SH-SY5Y (cell line): ENCODE data around the gene SNPH.

Source experiments
- GATA2 ChIP-seq: IDR thresholded peaks from 2 replicates; pipeline ENCODE4 v1.6.1; 2011; ENCODE audit warnings: mild to moderate bottlenecking, low read depth, low read length
- GATA3 ChIP-seq: IDR thresholded peaks from 2 replicates; pipeline ENCODE4 v1.6.1; 2011; ENCODE audit warnings: low read depth, mild to moderate bottlenecking, low read length, moderate library complexity

Gene SNPH

DNA sequence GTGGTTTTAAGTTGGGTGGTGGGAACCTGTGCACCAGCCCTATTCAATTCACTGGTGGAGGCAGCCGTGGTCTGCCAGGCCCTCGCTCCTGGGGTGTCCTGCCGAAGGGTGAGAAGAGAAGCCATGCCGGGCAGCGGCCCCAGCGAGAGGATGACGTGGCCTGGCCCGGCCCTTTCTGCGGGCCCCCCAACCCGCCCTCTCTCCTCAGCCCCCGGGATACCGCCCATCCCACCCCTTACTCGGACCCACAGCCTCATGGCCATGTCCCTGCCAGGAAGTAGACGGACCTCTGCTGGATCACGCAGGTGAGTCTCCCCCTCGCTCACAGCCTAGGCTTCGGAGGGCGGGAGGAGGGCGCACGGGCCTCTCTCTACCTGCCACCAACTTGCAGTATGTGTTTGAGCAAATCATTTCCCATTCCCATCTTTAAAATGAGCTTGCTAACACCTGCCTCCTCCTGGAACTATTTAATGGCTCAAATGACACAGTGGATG, 30.1 kb downstream of the SNPH start:
- TF ChIP-seq GATA3 = no peak
- TF ChIP-seq GATA2 = no peak

DNA sequence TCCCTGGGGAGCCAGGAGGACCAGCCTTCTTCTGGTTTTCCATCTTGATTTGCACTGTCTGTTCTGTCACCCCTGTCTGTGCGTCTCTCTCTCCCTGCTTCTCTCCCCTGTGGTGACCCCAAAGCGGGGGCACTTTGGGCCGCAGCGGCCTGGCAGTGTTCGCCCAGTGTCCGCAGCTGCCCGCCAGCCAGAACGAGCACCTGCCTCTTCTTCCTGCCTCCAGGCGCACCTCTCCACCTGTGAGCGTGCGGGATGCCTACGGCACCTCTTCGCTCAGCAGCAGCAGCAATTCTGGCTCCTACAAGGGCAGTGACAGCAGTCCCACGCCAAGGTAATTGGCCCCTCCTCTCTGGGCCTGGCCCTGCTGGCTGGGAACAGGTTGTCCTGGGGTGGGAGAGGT, 30.8 kb downstream of the SNPH start:
- TF ChIP-seq GATA2 = no peak
- no peak for TF ChIP-seq GATA3

DNA sequence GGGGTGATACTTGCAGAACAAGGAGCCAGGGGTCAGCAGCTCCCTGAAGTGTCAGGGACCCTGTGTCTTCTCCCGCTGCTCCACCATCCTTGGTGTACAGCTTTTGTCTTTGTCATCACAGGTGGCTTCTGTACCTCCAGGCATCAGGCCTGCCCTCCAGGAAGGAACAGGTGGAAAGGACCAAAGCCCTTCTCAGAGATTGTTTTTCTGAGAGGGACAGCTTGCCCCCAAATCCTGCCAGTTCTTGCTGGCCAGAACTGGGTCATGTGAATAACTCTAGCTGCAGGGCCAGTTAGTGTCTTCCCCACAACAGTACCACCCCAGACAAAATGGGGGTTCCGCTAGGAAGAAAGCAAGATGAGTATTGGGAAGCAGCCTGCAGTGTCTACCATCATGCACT, 31.4 kb downstream of the SNPH start:
- TF ChIP-seq GATA3 (no peak), GATA2 (no peak)

DNA sequence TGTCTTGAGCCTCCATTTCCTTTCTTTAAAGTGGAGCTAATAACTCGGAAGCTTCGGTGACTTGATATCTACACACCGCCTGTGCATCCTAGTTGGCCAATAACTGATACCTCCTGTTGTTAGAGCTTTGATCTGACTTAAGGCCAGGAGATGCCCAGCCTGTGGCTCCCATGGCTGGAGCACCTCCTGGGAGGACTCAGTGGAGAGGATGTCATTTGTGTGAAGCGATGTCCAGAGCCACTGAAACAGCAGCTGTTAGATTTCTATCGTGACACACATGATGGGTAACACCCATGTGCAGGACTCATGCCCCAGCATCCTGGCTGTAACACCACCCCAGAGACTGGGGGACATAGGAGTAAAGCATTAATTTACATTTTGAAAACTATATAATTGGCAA, 32.1 kb downstream of the SNPH start:
- TF ChIP-seq GATA3 = no peak
- TF ChIP-seq GATA2 = no peak

DNA sequence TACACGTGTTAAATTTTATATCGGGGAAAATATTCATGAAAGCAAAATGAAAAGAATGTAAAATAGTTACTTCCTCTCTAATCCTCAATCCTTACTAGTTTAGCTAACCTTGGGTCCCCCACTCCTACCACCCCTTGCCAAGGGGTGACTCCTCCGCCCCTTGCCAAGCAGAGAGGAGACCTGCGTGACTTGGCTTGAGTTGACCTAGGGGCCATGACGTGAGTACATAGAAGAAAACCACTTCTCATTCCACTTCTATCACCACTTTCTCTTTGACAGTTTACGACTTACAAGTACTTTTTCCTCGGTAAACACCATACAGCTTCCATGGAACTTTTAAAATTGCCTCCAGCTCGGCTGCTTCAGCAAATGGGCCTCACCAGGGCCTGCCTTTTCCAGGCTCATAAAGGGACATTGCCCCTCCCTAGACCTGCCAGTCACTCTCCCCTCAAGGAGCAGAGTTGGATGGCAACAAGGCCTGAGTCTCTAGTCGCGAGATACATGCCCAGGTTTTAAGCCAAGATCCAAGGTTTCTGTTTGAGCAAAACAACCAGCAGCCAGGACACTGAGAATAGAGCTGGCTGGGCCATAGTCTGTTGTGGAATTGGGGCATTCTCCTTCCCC, 32.9 kb downstream of the SNPH start:
- TF ChIP-seq GATA2 (no peak), GATA3 (no peak)

DNA sequence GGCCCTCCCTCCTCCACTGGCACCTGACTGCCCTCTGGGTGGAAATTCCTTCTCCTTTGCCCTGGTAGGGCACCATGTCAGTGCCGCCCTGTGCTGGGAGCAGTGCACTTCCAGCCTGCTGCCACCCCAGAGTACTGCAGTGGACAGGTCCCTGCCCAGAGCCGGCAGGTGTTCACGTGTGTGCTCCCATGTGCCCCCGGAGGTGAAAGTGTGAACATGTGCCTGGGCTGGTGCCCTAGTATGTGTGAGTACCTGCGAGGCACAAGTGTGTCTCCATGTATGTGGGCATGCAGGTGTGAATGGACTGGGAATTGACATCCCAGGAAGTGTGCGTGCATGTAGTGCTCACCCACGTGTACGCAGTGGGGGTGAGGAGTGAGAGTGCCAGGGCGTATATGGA, 33.4 kb downstream of the SNPH start:
- no peak for TF ChIP-seq GATA2
- no peak for TF ChIP-seq GATA3

DNA sequence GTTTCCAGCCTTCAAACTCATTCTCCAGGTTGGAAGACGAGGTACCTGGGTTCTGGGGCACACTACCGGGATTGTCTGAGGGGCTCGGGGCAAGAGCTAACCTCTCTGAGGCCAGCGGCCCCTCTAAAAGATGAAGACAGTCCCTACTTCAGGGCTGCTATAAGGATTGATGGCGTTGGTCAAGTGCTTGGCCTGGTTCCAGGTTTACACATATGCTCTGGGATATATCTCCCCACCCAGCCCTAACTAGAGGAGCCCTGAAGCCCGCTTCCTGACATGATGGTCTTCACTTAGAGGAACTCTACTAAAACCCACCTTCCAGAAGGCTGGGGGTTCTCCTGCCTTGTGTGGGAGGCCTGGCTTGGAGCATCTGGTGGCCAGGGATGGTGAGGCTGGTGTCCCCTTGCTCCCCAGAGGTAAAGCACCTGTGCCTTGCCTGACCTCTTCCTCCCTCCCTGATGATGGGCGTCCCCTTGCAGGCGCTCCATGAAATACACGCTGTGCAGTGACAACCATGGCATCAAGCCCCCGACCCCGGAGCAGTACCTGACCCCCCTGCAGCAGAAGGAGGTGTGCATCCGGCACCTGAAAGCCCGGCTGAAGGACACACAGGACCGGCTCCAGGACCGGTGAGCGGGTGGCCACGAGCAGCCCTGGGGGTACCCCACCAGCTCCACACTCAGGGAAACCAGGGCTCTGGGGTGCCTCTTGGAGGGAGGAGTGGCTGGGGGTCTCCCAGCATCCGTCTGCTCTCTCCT, 34.2 kb downstream of the SNPH start:
- TF ChIP-seq GATA2 = no peak
- no peak for TF ChIP-seq GATA3

DNA sequence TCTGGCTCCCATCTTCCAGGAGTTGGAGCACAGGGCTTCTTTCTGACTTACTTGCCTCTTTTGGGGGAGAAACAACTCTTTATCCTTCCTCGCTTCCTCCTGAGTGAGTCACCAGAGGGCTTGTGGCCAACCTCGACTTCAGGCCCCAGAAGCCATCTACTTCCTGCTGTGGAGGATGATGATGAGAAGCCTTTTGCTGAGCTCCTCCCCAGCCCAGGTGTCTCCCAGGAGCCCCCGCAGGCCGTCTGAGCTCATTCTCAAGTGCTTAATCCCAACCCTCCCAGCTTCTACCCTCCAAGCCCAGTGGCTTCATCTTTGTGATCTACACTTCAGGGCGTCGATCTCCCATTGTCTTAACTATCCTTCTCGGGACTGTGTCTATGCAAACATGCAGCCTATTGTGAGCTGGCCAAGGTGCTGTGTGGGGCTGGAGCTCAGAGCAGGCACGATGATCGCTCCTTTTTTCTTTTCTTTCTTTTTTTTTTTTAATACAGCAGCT, 35.0 kb downstream of the SNPH start:
- TF ChIP-seq GATA2 (no peak), GATA3 (no peak)

DNA sequence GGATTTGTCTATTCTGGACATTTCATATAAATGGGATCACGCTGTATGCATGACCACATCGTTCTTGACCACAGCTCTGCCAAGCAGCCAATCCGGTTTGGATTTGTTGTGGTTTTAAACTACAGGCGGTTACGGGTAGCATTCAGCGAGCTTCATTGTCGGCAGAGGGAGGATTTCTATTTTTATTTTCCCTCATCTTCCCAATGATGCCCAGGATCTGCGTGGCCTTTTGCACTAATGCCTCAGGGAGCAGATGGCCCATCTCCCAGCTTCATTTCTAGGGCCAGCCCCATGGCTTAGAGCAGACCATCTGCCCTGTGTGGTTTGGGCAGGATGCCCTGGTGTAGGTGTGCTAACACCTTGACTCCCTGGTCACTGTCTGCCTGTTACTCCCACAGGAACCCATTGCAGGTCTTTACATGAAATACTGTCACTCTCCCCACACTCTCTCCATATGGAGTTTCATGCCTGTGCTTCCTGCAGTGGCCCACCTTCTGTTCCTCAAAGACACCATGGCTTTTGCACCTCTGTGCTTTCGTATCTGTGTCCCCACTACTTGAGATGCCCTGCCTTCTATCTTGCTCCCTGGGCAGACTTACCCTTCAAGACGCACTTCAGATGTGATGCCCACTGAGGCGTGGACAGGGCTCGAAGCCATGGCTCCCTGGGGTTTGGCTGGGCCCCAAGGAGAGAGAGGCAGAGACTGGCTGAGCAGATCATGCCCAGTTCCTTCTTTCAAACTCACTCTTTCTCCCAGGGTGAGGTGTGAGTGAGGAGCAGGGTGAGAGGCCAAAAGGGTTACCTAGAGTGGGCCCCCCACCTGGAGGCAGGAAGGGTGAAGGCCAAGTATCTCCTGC, 36.8 kb downstream of the SNPH start:
- TF ChIP-seq GATA2 (no peak), GATA3 (no peak)

DNA sequence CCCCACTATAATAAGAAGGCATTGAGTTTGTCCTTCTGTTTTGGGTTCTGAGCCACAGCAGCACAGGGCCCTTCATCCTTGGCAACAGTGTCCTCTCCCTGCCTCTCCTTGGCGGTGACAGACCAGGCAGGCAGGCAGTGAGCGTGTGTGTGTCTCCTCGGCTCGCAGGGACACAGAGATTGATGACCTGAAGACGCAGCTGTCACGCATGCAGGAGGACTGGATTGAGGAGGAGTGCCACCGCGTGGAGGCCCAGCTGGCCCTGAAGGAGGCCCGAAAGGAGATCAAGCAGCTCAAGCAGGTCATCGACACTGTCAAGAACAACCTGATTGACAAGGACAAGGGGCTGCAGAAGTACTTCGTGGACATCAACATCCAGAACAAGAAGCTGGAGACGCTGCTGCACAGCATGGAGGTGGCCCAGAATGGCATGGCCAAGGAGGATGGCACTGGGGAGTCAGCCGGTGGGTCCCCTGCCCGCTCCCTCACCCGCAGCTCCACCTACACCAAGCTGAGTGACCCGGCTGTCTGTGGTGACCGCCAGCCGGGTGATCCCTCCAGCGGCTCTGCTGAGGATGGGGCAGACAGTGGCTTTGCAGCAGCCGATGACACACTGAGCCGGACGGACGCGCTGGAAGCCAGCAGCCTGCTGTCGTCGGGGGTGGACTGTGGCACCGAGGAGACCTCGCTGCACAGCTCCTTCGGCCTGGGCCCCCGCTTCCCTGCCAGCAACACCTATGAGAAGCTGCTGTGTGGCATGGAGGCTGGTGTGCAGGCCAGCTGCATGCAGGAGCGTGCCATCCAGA, 38.8 kb downstream of the SNPH start:
- no peak for TF ChIP-seq GATA3
- no peak for TF ChIP-seq GATA2

DNA sequence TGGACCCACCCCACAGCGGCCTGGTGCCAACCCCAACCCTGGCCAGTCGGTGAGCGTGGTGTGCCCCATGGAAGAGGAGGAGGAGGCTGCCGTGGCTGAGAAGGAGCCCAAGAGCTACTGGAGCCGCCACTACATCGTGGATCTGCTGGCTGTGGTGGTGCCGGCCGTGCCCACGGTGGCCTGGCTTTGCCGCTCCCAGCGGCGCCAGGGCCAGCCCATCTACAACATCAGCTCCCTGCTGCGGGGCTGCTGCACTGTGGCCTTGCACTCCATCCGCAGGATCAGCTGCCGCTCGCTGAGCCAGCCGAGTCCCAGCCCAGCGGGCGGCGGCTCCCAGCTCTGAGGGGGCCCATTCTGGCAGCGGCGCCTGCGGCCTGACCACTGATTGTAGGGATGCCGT, 39.6 kb downstream of the SNPH start:
- no peak for TF ChIP-seq GATA2
- no peak for TF ChIP-seq GATA3

DNA sequence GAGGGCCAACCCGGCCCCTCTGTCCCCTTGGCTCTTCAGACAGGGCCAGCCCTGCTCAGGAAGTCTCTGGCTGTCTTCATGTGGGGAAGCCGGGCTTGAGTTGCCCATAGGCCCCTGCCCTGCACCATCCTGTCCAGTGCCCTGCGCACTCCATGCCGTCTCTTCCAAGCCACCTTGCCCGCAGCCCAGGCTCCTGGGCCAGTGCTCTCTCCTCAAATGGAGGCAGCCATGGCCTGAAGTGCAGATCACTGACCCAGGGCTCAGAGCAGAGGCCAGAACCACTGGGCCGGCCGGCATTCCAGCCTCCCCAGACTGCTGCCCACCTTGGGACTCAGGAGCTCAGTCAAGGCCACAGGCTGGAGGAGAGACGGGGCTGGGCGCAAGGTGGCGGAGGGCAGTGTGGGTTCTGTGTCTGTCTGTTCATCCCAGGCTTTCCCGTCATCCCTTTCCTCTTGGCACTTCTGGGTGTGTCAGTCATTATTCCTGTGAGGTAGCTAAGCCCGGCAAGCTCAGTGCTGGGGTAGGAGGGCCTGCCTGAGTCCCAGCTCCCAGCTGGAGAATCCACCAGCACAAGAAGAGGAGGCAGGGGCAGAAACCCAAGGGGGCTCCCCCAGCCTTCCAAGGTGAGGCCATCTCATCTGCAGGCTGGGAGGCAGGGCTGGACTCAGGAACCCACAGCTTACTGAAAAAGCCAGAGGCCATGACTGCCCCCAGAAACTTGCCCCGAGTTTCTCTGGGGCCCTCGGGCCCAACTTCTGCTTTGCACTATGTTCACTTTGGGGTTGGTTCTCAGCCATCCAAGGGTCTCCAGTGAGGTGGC, 40.4 kb downstream of the SNPH start:
- no peak for TF ChIP-seq GATA3

DNA sequence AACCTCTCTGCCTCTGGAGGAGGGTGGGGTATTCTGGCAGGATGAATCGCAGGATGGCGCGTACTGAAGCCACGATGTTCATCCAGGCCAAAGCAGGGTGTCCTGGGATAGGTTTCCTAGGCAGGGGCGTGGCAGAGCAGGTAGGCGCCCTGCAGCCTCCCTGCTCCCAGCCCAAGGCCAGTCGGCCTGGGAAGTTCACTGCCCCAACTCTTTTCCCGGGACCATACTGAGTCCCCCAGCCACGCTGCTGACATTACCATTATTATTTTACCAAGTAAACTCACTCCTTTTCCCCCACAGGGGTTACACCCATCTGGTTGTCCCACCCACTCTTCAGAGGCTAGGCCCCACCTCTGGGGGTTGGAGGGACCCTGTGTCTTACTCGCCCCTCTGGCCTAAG, 41.1 kb downstream of the SNPH start:
- no peak for TF ChIP-seq GATA2
- TF ChIP-seq GATA3 = no peak
